SK-N-SH (cell line): ENCODE data around the gene VPS25. TPM values are rescaled to one million over a fixed set of nuclear protein-coding genes. Genes with fewer than 3 reads are reported as not detected.
A peak's percentile ranks its signal among the peaks of the same experiment; 100 is the strongest.

Experiments used
- CTCF ChIA-PET: fragments of 300-600, 350-600 bp; formaldehyde crosslinking; extraction: SDS; loops from one replicate; lab custom pipeline; 2021; lab: Yijun Ruan, JAX
- POLR2A ChIA-PET: fragments of 350-600 bp; sonication (Branson Sonifier 250); formaldehyde crosslinking; extraction: SDS; loops from one replicate; lab custom pipeline; 2020; ENCODE audit warnings: antibody characterized with exemption, inconsistent platforms; lab: Yijun Ruan, JAX
- DNase-seq: peaks from one replicate; pipeline ENCODE4 v3.0.0; 2012
- H2AFZ ChIP-seq: fragments of 200-600 bp; sonication (generic); 2 replicates; pipeline ENCODE4 v1.8.1; 2016; ENCODE audit warnings: antibody characterized with exemption, mild to moderate bottlenecking, low read depth
- H3F3A ChIP-seq: fragments of 200-600 bp; sonication (generic); replicated peaks from 2 replicates; pipeline ENCODE3; 2016; ENCODE audit warnings: antibody characterized with exemption, mild to moderate bottlenecking; ENCODE audit not compliant: insufficient read depth
- H3K27ac ChIP-seq, 2 experiments: fragments of 200-500 bp in 1 of 2; fragments of 200-600 bp in 1 of 2; sonication (Bioruptor generic) in 1 of 2; sonication (generic), shearing (Covaris generic) in 1 of 2; 2 replicates each; pipeline versions ENCODE4 v1.5.1 to v1.6.1; 2014 to 2016; ENCODE audit warnings: low read depth in 2 of 2, inconsistent platforms in 1 of 2, low read length in 1 of 2, mild to moderate bottlenecking in 1 of 2, mixed read lengths in 1 of 2
- H3K27me3 ChIP-seq: fragments of 200-600 bp; sonication (generic), shearing (Covaris generic); 2 replicates; pipeline ENCODE4 v1.6.1; 2016; ENCODE audit warnings: mixed run types; ENCODE audit not compliant: insufficient read depth
- H3K36me3 ChIP-seq, 2 experiments: fragments of 200-500 bp in 1 of 2; fragments of 200-600 bp in 1 of 2; sonication (Bioruptor generic) in 1 of 2; sonication (generic) in 1 of 2; replicated peaks in 1 of 2; 2 replicates each; pipeline versions ENCODE3 to v1.5.1; 2014 to 2016; ENCODE audit warnings: low read length in 1 of 2, mild to moderate bottlenecking in 1 of 2; ENCODE audit not compliant: insufficient read depth in 2 of 2, control insufficient read depth in 1 of 2
- H3K4me1 ChIP-seq, 2 experiments: fragments of 200-500 bp in 1 of 2; fragments of 200-600 bp in 1 of 2; sonication (Bioruptor generic) in 1 of 2; sonication (generic), shearing (Covaris generic) in 1 of 2; 2 replicates each; pipeline versions ENCODE4 v1.5.1 to v1.6.1; 2014 to 2016; ENCODE audit warnings: low read depth in 1 of 2, low read length in 1 of 2, mixed run types in 1 of 2; ENCODE audit not compliant: insufficient read depth in 2 of 2, control insufficient read depth in 1 of 2
- H3K4me2 ChIP-seq: fragments of 200-600 bp; sonication (generic), shearing (Covaris generic); 2 replicates; pipeline ENCODE4 v1.6.1; 2017; ENCODE audit warnings: mixed run types
- H3K4me3 ChIP-seq, 2 experiments: fragments of 200-500 bp in 1 of 2; fragments of 200-600 bp in 1 of 2; sonication (Bioruptor generic) in 1 of 2; sonication (generic), shearing (Covaris generic) in 1 of 2; 2 replicates each; pipeline versions ENCODE4 v1.5.1 to v1.8.1; 2014 to 2016; ENCODE audit warnings: low read depth in 2 of 2, inconsistent platforms in 1 of 2, low read length in 1 of 2, mild to moderate bottlenecking in 1 of 2, mixed read lengths in 1 of 2, moderate library complexity in 1 of 2
- H3K79me2 ChIP-seq: fragments of 200-600 bp; sonication (generic); 2 replicates; pipeline ENCODE4 v1.8.1; 2017; ENCODE audit warnings: mild to moderate bottlenecking; ENCODE audit not compliant: insufficient read depth
- H3K9ac ChIP-seq: fragments of 200-600 bp; sonication (generic); 2 replicates; pipeline ENCODE4 v1.6.1; 2017; ENCODE audit warnings: mixed run types
- H3K9me2 ChIP-seq: fragments of 200-600 bp; sonication (generic); 2 replicates; pipeline ENCODE4 v1.6.1; 2017; ENCODE audit warnings: mixed run types
- H3K9me3 ChIP-seq: fragments of 200-600 bp; sonication (generic); 2 replicates; pipeline ENCODE4 v1.6.1; 2017; ENCODE audit warnings: mixed run types, mild to moderate bottlenecking, moderate library complexity
- H4K20me1 ChIP-seq: fragments of 200-600 bp; sonication (generic); 2 replicates; pipeline ENCODE4 v1.6.1; 2017; ENCODE audit warnings: mild to moderate bottlenecking, mixed run types; ENCODE audit not compliant: insufficient read depth
- CHD2 ChIP-seq: fragments of 150-350 bp; IDR thresholded peaks from 2 replicates; pipeline ENCODE4 v1.6.1; 2018; ENCODE audit warnings: low read length; ENCODE audit not compliant: partially characterized antibody
- ELF1 ChIP-seq: IDR thresholded peaks from 2 replicates; pipeline ENCODE4 v1.4.0; 2012
- EP300 ChIP-seq, 2 experiments: IDR thresholded peaks; 2 replicates each; pipeline versions ENCODE4 v1.4.0 to v1.6.1; 2012; ENCODE audit warnings: borderline replicate concordance in 1 of 2, low read depth in 1 of 2, low read length in 1 of 2
- GABPA ChIP-seq: IDR thresholded peaks from 2 replicates; pipeline ENCODE4 v1.4.0; 2012; ENCODE audit warnings: low read depth, mild to moderate bottlenecking
- MXI1 ChIP-seq: IDR thresholded peaks from 2 replicates; pipeline ENCODE4 v1.6.1; 2012; ENCODE audit warnings: mild to moderate bottlenecking, low read depth, low read length, improper control_type of control experiment
- POLR2AphosphoS5 ChIP-seq: IDR thresholded peaks from 2 replicates; pipeline ENCODE4 v1.6.1; 2012; ENCODE audit warnings: low read depth, low read length
- RCOR1 ChIP-seq: fragments of 150-350 bp; IDR thresholded peaks from 2 replicates; pipeline ENCODE4 v1.6.1; 2017; ENCODE audit warnings: antibody characterized with exemption, low read length
- RXRA ChIP-seq: IDR thresholded peaks from 2 replicates; pipeline ENCODE4 v1.4.0; 2012; ENCODE audit warnings: low read depth, mild to moderate bottlenecking, borderline replicate concordance
- SIN3A ChIP-seq: IDR thresholded peaks from 2 replicates; pipeline ENCODE4 v1.6.1; 2012; ENCODE audit warnings: low read depth, mild to moderate bottlenecking, low read length, moderate library complexity, borderline replicate concordance
- TAF1 ChIP-seq: IDR thresholded peaks from 2 replicates; pipeline ENCODE4 v1.6.1; 2012; ENCODE audit warnings: low read depth, mild to moderate bottlenecking, low read length, moderate library complexity, borderline replicate concordance
- YY1 ChIP-seq: IDR thresholded peaks from 2 replicates; pipeline ENCODE4 v1.4.0; 2012; ENCODE audit warnings: low read depth, mild to moderate bottlenecking
- WGBS: methylation state at CpG from one replicate; pipeline ENCODE4 v1.1.6; 2017; ENCODE audit warnings: low lambda C conversion rate; 5-methylcytosine and 5-hydroxymethylcytosine counted together
- polyA plus RNA-seq, 3 experiments: library from polyadenylated mRNA; depleted of rRNA; stranded (reverse); fragments of >200 nt; gene quantifications; 2 replicates each; pipeline ENCODE4 v1.2.3, GENCODE V29; 2012
- TF ChIP-seq, protein P1 (sequence below): IDR thresholded peaks from 2 replicates; pipeline ENCODE4 v1.4.0; 2012; ENCODE audit warnings: low read depth, borderline replicate concordance
- TF ChIP-seq, protein P2 (sequence below): IDR thresholded peaks from 2 replicates; pipeline ENCODE4 v1.4.0; 2012; ENCODE audit warnings: low read depth
- TF ChIP-seq, protein P3 (sequence below): IDR thresholded peaks from 2 replicates; pipeline ENCODE4; 2012

VPS25 gene
- polyA plus RNA-seq, 1 of the 3 experiments (the other 2 are of a cell fraction) = 127 TPM

DNA sequence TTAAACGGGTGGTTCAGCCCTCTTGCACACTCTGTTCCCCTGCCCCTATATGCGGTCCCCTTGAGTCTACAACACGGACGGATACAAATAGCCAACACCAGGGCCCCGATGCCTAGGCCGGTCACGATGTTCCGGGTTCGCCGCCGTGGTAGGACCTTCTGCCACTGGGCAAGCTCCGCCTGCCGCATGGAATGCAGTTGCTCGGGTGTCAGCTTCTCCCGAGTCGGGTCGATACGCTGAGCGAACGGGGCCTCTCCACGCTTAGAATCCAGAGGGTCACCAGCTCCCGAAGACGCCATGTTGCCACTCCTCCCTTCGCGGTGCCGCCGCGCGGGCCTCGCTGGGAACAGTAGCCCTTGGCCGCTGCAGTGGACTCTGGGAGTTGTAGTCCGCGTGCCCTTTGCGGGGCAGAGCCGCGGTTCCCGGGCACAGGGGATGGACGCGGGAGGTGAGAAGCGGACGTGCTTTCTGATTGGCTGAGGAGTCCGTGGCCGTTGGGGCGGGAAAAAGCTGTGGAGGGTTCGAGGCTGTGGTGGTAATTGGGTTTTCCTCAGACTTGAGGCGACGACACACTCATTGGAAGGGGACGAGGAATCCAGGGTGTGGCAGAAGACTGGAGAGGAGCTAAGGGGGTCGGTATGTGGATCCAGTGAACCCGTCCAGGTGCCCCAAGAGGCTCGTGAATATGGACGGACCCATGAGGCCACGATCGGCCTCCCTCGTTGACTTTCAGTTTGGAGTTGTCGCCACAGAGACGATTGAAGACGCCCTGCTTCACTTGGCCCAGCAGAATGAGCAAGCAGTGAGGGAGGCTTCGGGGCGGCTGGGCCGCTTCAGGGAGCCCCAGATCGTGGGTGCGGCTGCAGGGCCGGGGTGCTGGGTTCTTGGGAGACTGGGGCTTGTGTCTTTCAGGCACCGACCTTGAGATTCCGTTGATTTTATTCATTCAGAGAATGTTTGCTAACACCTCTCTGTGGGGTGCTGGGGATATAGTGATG, 25.4 kb downstream of the VPS25 start, which contains the start of the genes CNTD1 and COA3:
Gene CNTD1 (plus strand): TSS at position 479 of the 998 bp plus-strand sequence. CDS start 207 bp downstream, at position 686.
Gene COA3 (minus strand): TSS at position 322 of the 998 bp plus-strand sequence. CDS start 23 bp downstream, at position 299.
- peak within 1 kb of the TSS; percentile 81; the same call in 1 of the 2 replicates for H2AFZ ChIP-seq
- H3K4me3 ChIP-seq = peak within 1 kb of the TSS; percentile 93 to 94
- no peaks in the 10 kb centered on the region for H3K36me3 ChIP-seq
- no peaks in the 10 kb centered on the region for H3K27me3 ChIP-seq
- H3F3A ChIP-seq = no peaks in the 10 kb centered on the region
- 45% methylated on average over 31 of the region's 66 CpGs for WGBS
- no peaks in the 10 kb centered on the region for H3K9me2 ChIP-seq
- peak; percentile 97 for DNase-seq
- no peaks in the 10 kb centered on the region for H3K9me3 ChIP-seq
- peak; percentile 81 for TF ChIP-seq CHD2
- no peak for TF ChIP-seq RXRA
- TF ChIP-seq POLR2AphosphoS5 = peak; percentile 74
- TF ChIP-seq EP300 (IDR thresholded peaks at IDR 0.05; ENCODE audit: borderline replicate concordance in 1 of 2, low read depth in 1 of 2, low read length in 1 of 2) = no peak
- TF ChIP-seq, protein P1, sequence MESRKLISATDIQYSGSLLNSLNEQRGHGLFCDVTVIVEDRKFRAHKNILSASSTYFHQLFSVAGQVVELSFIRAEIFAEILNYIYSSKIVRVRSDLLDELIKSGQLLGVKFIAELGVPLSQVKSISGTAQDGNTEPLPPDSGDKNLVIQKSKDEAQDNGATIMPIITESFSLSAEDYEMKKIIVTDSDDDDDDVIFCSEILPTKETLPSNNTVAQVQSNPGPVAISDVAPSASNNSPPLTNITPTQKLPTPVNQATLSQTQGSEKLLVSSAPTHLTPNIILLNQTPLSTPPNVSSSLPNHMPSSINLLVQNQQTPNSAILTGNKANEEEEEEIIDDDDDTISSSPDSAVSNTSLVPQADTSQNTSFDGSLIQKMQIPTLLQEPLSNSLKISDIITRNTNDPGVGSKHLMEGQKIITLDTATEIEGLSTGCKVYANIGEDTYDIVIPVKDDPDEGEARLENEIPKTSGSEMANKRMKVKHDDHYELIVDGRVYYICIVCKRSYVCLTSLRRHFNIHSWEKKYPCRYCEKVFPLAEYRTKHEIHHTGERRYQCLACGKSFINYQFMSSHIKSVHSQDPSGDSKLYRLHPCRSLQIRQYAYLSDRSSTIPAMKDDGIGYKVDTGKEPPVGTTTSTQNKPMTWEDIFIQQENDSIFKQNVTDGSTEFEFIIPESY = peak; percentile 49; the same call in 1 of the 2 replicates
- peak; percentile 53 for TF ChIP-seq ELF1
- TF ChIP-seq MXI1 = peak; percentile 87
- TF ChIP-seq, protein P2, sequence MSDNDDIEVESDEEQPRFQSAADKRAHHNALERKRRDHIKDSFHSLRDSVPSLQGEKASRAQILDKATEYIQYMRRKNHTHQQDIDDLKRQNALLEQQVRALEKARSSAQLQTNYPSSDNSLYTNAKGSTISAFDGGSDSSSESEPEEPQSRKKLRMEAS = peak; percentile 96
- peak; percentile 94 for TF ChIP-seq YY1
- TF ChIP-seq TAF1 = peak; percentile 66; the same call in 1 of the 2 replicates
- TF ChIP-seq GABPA = peak; percentile 49; the same call in 1 of the 2 replicates
- TF ChIP-seq SIN3A = peak; percentile 78
- TF ChIP-seq RCOR1 = 0 out of 2 replicates have a peak, but pooled peaks have one; percentile 15
- TF ChIP-seq, protein P3, sequence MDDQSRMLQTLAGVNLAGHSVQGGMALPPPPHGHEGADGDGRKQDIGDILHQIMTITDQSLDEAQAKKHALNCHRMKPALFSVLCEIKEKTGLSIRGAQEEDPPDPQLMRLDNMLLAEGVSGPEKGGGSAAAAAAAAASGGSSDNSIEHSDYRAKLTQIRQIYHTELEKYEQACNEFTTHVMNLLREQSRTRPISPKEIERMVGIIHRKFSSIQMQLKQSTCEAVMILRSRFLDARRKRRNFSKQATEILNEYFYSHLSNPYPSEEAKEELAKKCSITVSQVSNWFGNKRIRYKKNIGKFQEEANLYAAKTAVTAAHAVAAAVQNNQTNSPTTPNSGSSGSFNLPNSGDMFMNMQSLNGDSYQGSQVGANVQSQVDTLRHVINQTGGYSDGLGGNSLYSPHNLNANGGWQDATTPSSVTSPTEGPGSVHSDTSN = no peak
- TF ChIP-seq, all 33 proteins: peak for 11
- Histone ChIP-seq H3K4me1 (peaks cover 7 to 15% of the 10 kb centered on the region in 2 experiments; a peak in 1 of 4 replicates), H3K27ac (peak within 1 kb of the TSS; percentile 36 to 65), H3K4me2 (peak within 1 kb of the TSS; percentile 87), H3K9ac (peak within 1 kb of the TSS; percentile 84), H4K20me1 (no peaks in the 10 kb centered on the region), H3K79me2 (peaks cover 18% of the 10 kb centered on the region; the same call in 1 of the 2 replicates)
- CTCF ChIA-PET = interaction anchor here (0.7 to 2.2 kb wide), 6 partner anchors 11 to 221 kb away, joined by 3 to 7 read pairs (median 4); partner anchors contain the start of genes BECN1 and PSMC3IP
- POLR2A ChIA-PET = interaction anchor here (0.6 to 1.3 kb wide), 4 partner anchors 18 to 25 kb away, joined by 3 to 4 read pairs (median 4); partner anchors contain the start of genes BECN1, VPS25 and WNK4
